Stimulated activated CD8-positive, alpha-beta memory T cell treated with anti-CD3 and anti-CD28 coated beads, Interleukin-4, amount 100 ng/mL, for 24 hours (primary cell): ENCODE results near the gene ENTR1.

Experiments
- DNase-seq: peaks from one replicate; pipeline ENCODE4 v3.0.0-alpha.2; 2020; ENCODE audit warnings: low read depth

Gene ENTR1

DNA sequence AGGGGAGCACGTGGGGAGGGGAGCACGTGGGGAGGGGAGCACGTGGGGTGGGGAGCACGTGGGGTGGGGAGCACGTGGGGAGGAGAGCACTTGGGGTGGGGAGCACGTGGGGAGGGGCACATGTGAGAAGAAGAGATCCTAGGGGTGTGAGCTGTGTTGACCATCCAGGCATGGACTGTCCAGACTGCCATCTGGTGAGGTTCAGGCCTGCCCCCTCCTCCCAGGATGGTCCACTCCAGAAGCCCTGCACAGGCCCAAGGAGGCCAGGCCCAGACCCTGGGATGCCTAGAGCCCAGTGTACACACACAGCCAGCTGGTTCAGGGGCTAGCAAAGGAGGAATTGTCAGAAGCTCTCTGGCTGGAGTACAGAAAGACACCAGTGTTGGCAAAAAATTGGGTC is 12.8 kb downstream of the ENTR1 start:
- no peak for DNase-seq

DNA sequence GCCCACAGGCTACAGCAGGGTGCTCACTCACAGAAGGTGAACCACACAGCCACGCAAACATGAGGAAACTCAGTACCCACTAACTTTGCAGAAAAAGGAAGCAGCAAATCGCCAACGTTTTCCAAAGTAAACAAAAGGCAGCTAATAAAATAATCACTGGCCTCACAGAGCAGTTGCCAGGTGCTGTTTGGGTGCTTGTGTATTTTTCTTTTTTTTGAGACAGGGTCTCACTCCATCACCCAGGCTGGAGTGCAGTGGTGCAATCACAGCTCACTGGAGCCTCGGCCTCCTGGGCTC is 14.2 kb downstream of the ENTR1 start:
- no peak for DNase-seq

DNA sequence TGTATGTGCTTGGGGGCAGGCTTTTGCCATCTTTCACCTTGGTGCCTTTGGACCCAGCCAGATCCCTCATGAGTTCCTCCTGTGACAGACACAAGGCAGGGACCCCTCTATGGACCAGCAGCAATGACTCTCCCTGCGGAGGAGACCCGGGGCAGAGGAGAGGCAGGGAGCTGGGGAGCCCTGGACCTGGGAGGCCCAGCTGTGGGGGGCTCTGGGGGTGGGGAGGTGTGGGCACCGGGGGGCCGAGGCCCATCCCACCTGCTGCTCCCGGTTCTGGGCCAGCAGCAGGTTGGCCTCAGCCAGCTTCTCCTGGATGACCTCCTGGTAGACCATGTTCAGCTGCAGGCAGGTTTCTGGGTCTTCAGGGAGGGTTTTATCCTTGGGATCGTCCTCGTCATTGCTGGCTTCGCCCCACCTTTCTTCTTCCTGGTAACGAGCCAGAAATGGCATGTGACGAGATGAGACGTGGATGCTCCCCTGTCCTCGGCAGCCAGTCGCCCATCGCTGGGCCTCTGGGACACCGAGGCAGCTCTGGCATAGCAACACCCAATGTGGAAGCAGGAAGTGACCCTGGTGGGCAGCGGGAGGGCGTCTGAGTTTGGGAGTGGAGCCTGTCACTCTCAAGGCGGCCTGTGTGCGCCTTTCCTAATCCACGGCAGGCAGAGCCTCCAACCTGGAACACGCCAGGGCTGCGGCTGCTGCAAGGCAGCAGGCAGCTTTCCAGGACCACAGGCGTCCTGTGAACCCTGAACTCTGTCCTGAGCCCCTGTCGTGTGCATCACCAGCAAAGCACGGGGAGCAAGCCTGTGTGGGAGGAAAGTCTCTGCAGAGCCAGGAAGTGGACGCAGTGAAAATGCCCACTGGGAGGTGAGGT is 14.8 kb downstream of the ENTR1 start:
- no peak for DNase-seq

DNA sequence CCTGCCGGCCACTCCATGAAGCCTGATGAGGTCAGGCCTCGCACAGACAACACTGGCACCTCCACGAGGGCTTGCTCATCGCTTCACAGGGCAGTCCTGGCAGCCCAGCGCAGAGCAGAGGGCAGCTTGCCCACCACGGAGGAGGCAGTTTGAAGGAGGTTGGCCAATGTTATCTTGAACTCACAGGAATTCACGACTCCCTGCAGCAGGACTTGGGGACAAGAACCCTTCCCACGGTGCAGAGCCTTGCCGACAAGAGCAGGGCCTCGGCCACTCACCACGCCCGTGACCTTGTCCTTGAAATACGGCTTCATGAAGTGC is 15.4 kb downstream of the ENTR1 start:
- no peak for DNase-seq

DNA sequence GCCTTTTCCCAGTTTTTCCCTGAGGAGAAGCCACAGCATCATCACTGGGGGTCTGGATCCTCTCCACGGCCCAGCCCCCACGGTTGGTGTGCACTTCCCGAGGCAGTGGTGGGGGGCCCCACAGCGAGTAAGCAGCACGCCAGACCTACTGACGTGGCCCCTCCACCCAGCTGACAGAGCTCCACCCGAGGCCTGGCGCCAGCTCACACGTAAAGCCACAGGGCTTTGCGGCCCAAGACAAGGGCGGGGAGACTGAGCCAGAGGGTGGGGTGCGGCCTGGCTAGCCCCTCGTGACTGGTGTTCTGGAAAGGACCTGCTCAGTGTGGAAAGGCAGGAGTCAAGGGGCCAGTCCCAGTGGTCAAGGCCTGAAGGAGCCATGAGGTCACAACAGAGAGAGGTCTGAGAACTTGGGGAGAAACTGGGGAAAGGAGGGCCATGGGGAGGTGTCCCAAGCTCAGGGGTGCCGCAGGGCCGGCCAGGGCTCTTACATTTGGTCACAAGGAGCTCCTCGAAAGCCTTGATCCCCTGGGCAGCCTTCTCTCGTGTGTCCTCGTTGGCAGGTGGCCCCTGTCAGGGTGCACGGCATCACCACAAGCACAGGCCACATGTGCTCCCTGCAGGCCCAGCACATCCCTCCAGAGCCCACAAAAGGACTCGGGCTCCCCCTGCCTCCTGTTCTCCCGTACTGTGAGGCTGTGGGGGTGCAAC is 15.9 kb downstream of the ENTR1 start:
- no peak for DNase-seq

DNA sequence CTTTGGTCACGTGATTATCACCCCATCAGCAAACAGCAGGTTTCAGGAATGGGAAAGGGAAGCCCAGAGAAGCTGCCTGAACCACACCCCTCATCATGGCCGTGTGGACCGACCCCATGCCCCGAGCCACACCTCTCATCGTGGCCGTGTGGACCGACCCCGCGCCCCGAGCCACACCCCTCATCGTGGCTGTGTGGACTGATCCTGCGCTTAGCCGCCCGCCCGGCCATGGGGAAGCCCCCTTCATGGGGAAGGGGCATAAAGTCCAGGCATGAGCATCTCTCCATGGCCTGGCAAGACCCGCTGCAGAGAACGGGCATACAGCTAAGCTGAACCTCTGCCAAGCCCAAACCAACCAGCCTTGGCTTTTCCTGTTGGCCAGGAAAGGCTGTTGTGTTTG is 16.9 kb downstream of the ENTR1 start:
- DNase-seq: no peak

DNA sequence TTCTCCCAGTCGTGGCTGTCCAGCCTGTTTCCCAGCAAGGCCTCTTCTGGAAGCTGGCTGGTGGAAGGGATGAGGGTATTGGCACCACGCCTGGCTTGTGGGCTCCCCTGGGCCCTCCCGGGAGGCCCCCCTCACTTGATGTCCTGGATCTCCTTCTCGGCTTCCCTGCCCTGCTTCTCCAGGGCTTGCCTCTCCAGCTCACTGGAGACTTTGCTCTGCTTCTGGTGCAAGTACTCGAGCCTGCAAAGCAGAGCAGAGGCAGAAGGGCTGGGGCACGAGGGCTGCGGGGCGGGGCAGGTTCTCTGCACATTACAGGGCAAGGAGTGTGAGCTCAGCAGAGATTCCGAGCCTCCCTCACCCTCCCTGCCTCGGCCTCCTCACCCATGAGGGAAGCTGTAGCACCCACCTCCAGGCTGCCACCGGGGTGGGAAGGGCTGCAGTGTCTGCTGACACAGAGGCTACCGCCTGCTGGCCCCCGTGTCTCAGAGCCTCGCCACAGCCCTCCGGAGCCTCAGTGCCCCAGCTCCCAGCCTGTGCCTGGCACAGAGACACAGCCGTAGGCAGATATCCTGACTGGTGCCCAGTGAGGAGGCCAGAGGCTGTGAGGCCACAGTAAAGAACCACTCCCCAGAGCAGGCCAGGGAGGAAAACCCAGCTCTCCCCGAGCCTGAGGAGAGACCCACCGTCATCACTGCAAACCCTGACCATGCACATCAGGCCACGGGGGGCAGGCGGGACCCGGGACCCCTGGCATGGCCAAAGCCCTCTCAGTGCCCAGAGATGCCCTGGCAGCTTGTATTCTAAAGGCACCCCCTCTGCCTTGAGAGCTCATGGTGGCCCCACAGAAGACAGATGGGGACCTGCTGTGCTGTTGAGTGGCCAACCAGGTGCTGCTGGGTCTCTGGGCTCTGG is 17.6 kb downstream of the ENTR1 start:
- DNase-seq: no peak

DNA sequence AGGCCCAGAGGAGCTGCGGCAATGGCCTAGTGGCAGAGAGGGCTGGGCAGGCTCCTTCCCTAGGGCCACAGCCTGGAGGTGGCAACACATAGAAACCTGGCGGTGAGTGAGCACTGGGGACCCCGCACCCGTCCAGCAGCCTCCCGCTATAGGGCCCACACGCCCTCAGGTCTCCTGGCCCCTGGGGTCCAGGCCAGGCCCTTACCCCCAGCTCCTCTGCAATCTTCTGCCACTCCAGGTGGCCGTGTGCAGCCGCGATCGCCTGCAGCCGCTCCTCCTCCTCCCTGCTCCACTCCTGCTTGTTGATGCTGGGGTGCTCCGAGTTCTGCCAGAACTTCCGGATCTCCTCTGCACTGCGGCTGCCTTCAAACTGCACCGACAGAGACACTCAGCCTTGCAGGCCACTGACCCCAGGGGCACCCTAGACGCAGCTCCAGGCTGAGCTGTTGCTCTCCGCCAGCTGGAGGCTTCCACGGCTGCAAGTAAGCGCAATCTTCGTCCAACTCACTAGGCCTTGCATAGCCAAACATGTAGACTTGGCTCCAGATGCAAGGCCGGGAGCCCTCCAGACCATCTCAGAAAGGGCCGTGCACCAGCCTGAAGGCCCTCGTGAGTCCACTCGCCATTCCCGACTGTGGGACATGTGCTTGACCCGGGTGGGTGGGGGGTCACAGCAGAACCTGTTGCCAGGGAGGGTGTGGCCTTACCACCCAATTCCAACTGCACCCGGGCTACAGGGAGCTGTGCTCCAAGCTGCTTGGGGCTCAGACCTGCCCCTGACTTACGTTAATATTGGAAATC is 18.5 kb downstream of the ENTR1 start:
- no peak for DNase-seq

DNA sequence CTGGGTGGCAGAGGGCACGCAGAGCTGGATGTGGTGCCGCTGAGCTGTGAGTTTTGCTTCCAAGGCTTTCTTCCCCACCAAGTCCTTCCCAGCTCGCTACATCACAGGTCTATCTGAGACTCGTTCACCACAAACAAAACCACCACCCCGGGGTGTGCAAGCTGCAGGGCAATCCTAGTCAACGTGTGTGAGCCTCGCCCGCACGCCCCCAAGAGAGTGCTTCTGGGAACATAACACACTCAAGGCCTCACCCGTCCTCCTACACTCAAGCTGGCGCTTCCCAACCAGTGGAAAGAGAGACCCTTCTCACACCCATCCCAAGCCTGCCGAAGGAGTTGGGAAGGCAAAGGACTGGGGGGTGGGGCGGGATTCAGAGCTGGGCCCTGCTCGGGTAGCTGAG is 21.0 kb downstream of the ENTR1 start:
- no peak for DNase-seq

DNA sequence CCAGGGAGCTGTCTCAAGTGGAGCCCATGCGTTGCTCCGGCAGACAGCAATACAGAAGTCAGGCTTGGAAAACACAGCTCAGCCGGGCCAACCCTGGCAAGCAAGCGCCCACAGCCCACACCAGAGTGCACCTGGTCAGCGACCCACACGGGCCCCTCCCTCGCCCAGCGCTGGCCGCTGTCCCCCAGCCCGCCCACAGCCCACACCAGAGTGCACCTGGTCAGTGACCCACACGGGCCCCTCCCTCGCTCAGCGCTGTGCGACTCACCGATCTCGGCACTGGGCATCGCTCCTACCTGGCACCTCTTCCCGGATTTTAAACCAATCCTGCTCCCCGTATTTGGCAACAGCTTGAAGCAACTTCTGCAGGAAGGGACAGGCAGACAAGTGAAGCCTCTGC is 23.2 kb downstream of the ENTR1 start:
- DNase-seq: no peak

DNA sequence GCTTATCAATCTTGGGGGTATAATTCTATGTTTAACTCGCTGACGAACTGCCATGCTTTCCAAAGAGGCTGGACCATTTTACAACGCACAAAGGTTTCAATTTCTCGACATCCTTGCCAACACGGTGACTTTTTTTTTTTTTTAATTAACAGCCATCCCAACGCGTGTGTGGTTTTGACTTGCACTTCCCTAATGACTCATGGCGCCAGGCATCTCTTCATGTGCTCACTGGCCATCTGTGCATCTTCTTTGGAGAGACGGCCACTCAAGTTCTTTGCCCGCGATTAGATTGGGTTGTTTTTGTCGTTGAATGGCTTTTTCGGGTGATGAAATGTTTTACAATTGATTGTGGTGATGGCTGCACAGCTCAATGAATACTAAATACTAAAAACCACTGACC is 24.4 kb downstream of the ENTR1 start:
- no peak for DNase-seq

DNA sequence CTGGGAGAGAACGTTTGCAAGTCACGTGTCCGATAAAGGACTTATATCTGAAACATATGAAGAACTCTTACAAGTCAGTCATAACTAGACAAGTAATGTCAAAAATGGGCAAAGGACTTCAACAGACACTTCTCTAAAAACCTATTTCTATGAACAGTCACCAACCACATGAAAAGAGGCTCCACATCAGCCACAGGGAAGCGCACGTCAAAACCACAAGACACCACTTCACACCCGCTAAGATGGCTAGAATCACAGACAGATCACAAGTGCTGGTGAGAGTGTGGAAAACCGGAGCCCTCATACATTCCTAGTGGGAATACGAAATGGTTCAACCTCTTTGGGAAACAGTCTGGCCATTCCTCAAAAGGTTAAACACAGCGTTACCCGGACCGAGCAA is 25.4 kb downstream of the ENTR1 start:
- no peak for DNase-seq

DNA sequence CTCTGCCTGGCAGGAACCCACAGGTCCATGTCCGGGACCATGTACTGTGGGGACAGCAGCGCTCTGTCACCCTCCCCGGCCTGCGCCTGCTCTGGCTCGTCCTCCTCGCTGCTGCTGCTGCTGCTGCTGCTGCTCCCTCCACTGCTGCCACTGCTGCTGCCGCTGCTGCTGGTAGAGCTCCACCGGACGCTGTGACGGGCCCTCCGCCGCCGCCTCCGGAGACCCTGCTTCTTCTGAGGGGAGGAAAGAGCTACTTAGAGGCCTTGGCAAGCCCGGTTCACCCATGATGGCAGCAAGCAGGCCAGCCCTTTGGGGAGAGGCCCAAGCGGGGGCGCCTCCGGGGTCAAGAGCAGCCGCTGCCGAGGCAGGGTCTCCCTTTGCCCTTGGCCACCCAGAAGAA is 27.0 kb downstream of the ENTR1 start:
- DNase-seq: no peak

DNA sequence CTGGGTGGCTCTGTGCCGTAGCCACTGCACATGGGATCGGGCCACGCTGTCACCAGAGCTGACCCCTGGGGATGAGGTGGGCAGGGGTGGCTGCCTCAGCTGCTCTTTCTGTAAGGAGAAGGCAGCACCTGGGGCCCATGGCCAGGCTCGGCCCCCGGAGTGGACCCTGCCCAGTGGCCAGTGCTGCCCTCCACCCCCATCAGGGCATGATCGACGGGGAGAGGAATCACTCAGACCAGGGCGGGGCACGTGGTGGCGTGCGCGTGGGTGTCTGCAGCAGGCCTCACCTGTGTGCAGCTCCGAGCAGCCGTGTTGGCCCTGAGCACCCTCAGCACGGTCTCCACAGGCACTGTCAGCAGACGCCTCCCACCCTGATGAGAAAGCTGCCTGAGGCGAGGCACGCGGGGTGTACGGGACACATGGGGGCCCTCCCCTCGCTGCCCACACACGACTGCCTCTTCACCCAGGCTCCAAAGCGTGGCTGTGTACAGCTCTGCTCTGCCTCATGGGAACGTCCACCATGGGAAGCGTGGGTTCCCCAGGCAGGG is 28.4 kb downstream of the ENTR1 start:
- no peak for DNase-seq

DNA sequence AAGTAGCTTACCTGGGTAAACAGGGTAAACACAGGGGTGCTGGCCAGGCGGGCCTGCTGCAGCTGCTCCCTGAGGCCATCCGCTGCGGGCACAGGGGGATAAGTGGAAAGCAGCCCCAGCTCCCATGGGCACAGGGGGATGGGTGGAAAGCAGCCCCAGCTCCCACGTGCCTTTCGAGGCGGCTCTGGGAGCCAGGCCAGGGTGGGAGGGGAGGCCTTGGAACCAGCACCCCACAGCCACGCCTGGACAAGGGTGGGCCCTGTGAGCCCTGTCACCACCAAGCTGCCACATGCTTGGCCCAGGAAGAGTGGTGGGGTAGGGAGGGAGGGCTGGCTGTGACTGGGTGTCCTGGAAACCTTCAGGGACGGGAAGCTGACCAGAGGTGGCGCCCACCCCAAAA is 29.1 kb downstream of the ENTR1 start:
- DNase-seq: no peak

DNA sequence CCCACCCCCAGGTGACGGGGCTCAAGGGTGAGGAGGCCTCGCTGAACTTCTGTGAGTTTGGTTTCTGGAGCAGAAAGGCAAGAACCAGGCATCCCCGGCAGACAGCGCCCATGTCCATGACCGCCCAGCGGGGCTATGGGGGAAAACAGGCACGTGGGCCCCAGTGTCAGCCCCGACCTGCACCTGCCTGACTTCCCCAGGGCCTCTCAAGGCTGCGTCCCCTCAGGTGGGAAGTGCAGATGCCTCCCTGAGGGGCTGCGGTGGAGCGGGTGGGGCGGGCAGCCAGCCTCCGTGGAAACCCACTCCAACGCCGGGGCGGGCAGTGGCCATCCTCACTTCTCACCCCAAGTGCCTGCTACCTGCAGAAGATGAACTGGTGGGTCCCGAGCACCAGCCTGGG is 30.0 kb downstream of the ENTR1 start:
- no peak for DNase-seq

DNA sequence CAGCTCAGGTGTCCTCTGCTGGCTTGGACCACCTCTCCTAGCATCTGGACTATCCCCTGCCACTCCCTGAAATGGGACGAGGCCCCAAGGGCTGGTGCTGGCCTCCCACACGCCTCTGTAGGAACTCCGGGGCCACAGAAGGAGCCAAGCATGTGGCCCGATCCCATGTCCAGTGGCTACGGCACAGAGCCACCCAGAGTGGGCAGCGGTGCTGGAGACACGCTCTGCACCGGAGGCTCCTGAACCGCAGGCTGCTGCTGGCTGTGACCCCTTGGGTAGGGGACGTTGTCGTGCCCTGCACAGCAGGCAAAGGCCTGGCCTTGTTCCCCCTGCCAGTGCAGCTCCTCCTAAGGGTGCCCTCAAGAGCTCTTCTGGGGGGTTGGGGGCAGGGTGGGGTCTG is 30.5 kb downstream of the ENTR1 start:
- no peak for DNase-seq

DNA sequence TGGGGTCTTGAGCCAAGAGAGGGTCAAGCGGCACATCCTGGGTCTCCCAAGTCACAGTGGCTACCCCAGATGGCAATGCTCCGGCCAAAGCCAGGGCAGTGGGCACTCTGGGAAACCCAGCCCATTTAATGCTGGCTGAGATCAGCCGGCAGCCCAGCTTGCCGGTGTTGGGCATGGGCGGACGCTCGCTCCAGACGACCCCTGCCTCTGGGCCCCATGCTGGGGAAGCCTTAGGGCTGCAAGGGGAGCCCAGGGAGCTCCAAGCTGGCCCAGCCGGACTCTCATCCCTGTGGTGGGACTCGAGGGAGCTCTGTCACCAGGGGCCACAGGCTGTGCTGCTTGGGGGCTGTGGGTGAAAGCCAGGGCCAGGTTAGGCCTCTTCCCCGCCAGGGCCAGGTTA is 31.0 kb downstream of the ENTR1 start:
- DNase-seq: no peak

DNA sequence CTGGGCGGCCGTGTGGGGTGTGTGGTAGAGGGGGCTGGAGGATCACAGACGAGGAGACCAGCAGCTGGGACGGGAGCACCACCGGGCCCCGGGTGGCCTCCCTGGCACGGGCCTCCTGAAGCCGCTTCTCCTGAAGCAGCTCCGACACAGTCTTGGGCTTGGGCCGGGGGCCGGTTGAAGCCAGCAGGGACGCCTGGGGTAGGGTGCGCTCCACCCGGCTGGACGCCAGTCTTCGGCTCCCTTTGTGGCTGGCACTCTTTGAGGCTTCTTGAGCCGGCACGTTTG is 31.5 kb downstream of the ENTR1 start:
- DNase-seq: no peak

DNA sequence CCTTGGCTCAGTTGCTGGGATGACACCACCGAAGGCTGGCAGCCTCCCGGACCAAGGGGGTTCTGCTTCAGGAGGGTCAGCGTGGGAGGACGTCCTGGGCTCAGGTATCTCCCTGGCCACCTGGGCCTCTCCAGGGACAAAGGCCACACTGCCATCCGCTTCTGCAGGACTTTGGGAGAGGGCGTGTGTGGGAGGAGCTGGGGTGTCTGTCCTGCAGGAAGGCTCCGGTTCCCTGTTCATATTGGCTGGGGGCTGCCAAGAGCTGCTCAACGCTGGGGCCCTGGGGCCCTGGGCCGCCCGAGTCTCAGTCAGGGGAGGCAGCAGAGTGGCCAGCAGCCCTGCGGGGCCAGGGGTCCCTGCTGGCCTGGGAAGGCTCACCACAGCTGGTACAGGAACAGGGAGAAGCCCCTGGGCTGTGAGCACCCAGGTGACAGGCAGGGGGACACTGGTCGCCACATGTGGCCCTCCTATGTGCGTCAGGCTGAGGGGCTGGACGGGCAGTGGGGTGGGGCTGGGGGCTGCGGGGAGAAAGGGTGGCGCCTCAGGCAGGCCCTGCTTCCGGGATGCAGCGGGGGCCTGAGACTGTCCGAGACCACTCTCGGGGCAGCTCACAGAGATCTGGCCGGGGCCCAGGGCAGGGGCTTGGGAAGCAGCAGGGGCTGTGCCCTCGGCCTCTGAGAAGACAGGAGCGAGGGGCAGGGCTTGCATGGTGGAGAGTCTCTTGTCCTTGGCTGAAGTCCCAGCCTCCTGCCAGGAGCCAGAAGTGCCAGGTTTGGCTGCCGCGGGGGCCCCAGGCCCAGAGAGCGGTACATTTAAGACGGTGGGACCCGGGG is 32.0 kb downstream of the ENTR1 start:
- DNase-seq: no peak
